ENCODE results near the gene NFE2L1. TPM values are rescaled to one million over a fixed set of nuclear protein-coding genes. Genes with fewer than 3 reads are reported as not detected.
"Not testable (repeated sequence)": the region's sequence is repeated elsewhere in the genome, so short reads cannot be mapped to it uniquely, and the experiment has no call there.

Gene NFE2L1
- total RNA-seq, 1 experiment from 2014 or later = 135 TPM

- no peak for TF ChIP-seq POLR2AphosphoS5 (IDR thresholded peaks at IDR 0.05; ENCODE audit: low read depth, low read length)
- no peak for TF ChIP-seq CTCF (IDR thresholded peaks at IDR 0.05 in 2 of 3, conservative IDR thresholded peaks at IDR 0.05 in 1 of 3; ENCODE audit: borderline replicate concordance in 1 of 3, insufficient read depth in 1 of 3, low read depth in 2 of 3, low read length in 2 of 3)
- no peak for TF ChIP-seq SRF (IDR thresholded peaks at IDR 0.05; ENCODE audit: low read depth)
- TF ChIP-seq MAX (IDR thresholded peaks at IDR 0.05) = no peak
- TF ChIP-seq ELF1 (IDR thresholded peaks at IDR 0.05; ENCODE audit: borderline replicate concordance, low read depth) = no peak
- no peak for TF ChIP-seq EZH2phosphoT487 (IDR thresholded peaks at IDR 0.05; ENCODE audit: borderline replicate concordance)
- no peak for TF ChIP-seq JUND (IDR thresholded peaks at IDR 0.05)
- CTCF ChIA-PET = no interaction called here
- POLR2A ChIA-PET = no interaction called here
- Histone ChIP-seq H3K9me3 (ENCODE audit: control insufficient read depth in 1 of 2, insufficient read depth in 1 of 2, low read depth in 1 of 2, low read length in 2 of 2) (no peaks in the 10 kb centered on the region), H3K9ac (ENCODE audit: low read length) (no peak overlapping the region), H4K20me1 (ENCODE audit: insufficient read depth) (0 out of 2 replicates have a peak, but pooled peaks cover 6% of the 10 kb centered on the region), H3K79me2 (ENCODE audit: insufficient read depth, low read length) (peaks cover 5% of the 10 kb centered on the region; the same call in 1 of the 2 replicates), H3K4me1 (ENCODE audit: control insufficient read depth in 1 of 2, insufficient read depth in 2 of 2, low read length in 2 of 2) (no peaks in the 10 kb centered on the region), H3K9me2 (ENCODE audit: insufficient read depth) (no peaks in the 10 kb centered on the region), H3K4me3 (replicated peaks in 1 of 2; ENCODE audit: low read depth in 1 of 2, low read length in 2 of 2) (no peak overlapping the region), H2AFZ (ENCODE audit: low read depth, low read length, poor library complexity, severe bottlenecking) (no peak overlapping the region), H3K36me3 (ENCODE audit: control insufficient read depth in 1 of 2, insufficient read depth in 2 of 2, low read length in 2 of 2) (peaks cover 39 to 41% of the 10 kb centered on the region in 2 experiments), H3K27ac (ENCODE audit: low read depth, low read length) (no peak overlapping the region), H3K27me3 (ENCODE audit: insufficient read depth, low read length) (no peaks in the 10 kb centered on the region), H3K4me2 (ENCODE audit: low read length) (no peak overlapping the region)
- ATAC-seq (no peak), DNase-seq (ENCODE audit: low read depth, low spot score) (no peak)
- RAD21 ChIA-PET (ENCODE audit: low non-redundant PET in 1 of 2, low total read pairs in 2 of 2, uncharacterized antibody in 2 of 2, unreplicated experiment in 2 of 2) = no interaction called here
- intact Hi-C loops (cut with micrococcal nuclease) = no loop called here
- BruUV-seq (replicated peaks) = TSS peak; percentile 90
These were observed 22.0 kb downstream of the NFE2L1 start for GRCh38 chr17:48070195-48070594.

- Histone ChIP-seq H3K9me3 (ENCODE audit: control insufficient read depth in 1 of 2, insufficient read depth in 1 of 2, low read depth in 1 of 2, low read length in 2 of 2) (no peaks in the 10 kb centered on the region), H3K9ac (ENCODE audit: low read length) (no peak overlapping the region), H3K9me2 (ENCODE audit: insufficient read depth) (no peaks in the 10 kb centered on the region), H3K27ac (ENCODE audit: low read depth, low read length) (no peak overlapping the region), H4K20me1 (ENCODE audit: insufficient read depth) (0 out of 2 replicates have a peak, but pooled peaks cover 6% of the 10 kb centered on the region), H3K79me2 (ENCODE audit: insufficient read depth, low read length) (peaks cover 14% of the 10 kb centered on the region), H2AFZ (ENCODE audit: low read depth, low read length, poor library complexity, severe bottlenecking) (no peak overlapping the region), H3K36me3 (ENCODE audit: control insufficient read depth in 1 of 2, insufficient read depth in 2 of 2, low read length in 2 of 2) (peaks cover 41 to 52% of the 10 kb centered on the region in 2 experiments), H3K27me3 (ENCODE audit: insufficient read depth, low read length) (no peaks in the 10 kb centered on the region), H3K4me1 (ENCODE audit: control insufficient read depth in 1 of 2, insufficient read depth in 2 of 2, low read length in 2 of 2) (no peaks in the 10 kb centered on the region), H3K4me3 (replicated peaks in 1 of 2; ENCODE audit: low read depth in 1 of 2, low read length in 2 of 2) (no peak overlapping the region), H3K4me2 (ENCODE audit: low read length) (no peak overlapping the region)
- ChIA-PET CTCF (interaction anchor here (0.6 to 7.9 kb wide), 2 partner anchors 10 to 45 kb away, joined by 3 to 79 read pairs; no protein-coding TSS in a partner anchor), RAD21 (ENCODE audit: low non-redundant PET in 1 of 2, low total read pairs in 2 of 2, uncharacterized antibody in 2 of 2, unreplicated experiment in 2 of 2) (interaction anchor here in 1 of 2 experiments (0.6 kb wide), 1 partner anchor 23 kb away, joined by 3 read pairs; no protein-coding TSS in a partner anchor), POLR2A (interaction anchor here (1.5 kb wide), 1 partner anchor 23 kb away, joined by 5 read pairs; the partner anchor contains the start of gene NFE2L1)
- DNase-seq (ENCODE audit: low read depth, low spot score) (no peak), ATAC-seq (no peak)
- TF ChIP-seq EGR1 (IDR thresholded peaks at IDR 0.05; ENCODE audit: low read depth) = no peak
- no TSS peak for BruUV-seq (replicated peaks)
- intact Hi-C loops (cut with micrococcal nuclease) = no loop called here
These were observed 23.5 kb downstream of the NFE2L1 start for GRCh38 chr17:48071654-48072053.

- not testable (repeated sequence) for BruUV-seq (replicated peaks)
These were observed 24.7 kb downstream of the NFE2L1 start for GRCh38 chr17:48072811-48073210.

More at GRCh38 chr17:48072811-48073210, 24.7 kb downstream of the NFE2L1 start:
- Histone ChIP-seq H3K36me3 (ENCODE audit: control insufficient read depth in 1 of 2, insufficient read depth in 2 of 2, low read length in 2 of 2) (peaks cover 45 to 51% of the 10 kb centered on the region in 2 experiments), H3K79me2 (ENCODE audit: insufficient read depth, low read length) (peaks cover 25% of the 10 kb centered on the region)
- POLR2A ChIA-PET; H3K4me3 ChIP-seq (replicated peaks in 1 of 2; ENCODE audit: low read depth in 1 of 2, low read length in 2 of 2); H3K9me2 ChIP-seq (ENCODE audit: insufficient read depth); DNase-seq (ENCODE audit: low read depth, low spot score); H3K27ac ChIP-seq (ENCODE audit: low read depth, low read length); H2AFZ ChIP-seq (ENCODE audit: low read depth, low read length, poor library complexity, severe bottlenecking); H3K4me1 ChIP-seq (ENCODE audit: control insufficient read depth in 1 of 2, insufficient read depth in 2 of 2, low read length in 2 of 2); ATAC-seq; intact Hi-C loops (cut with micrococcal nuclease); H3K9ac ChIP-seq (ENCODE audit: low read length); H3K4me2 ChIP-seq (ENCODE audit: low read length); H4K20me1 ChIP-seq (ENCODE audit: insufficient read depth); H3K9me3 ChIP-seq (ENCODE audit: control insufficient read depth in 1 of 2, insufficient read depth in 1 of 2, low read depth in 1 of 2, low read length in 2 of 2); H3K27me3 ChIP-seq (ENCODE audit: insufficient read depth, low read length): not testable (repeated sequence)
- RAD21 ChIA-PET (ENCODE audit: low non-redundant PET in 1 of 2, low total read pairs in 2 of 2, uncharacterized antibody in 2 of 2, unreplicated experiment in 2 of 2) = interaction anchor here in 1 of 2 experiments (0.8 kb wide), 1 partner anchor 47 kb away, joined by 3 read pairs; no protein-coding TSS in a partner anchor
- CTCF ChIA-PET = interaction anchor here (1.1 to 7.9 kb wide), 2 partner anchors 47 to 61 kb away, joined by 3 to 79 read pairs; no protein-coding TSS in a partner anchor

All from HCT116 (cell line).